Hepatocyte (in vitro differentiated cells): Measurements from ENCODE around the gene ACOX2.

ENCODE experiments used
- EZH2 ChIP-seq: fragments of 200-600 bp; sonication (generic); IDR thresholded peaks from 2 replicates; pipeline ENCODE4 v1.6.1; 2016; ENCODE audit warnings: antibody characterized with exemption, mild to moderate bottlenecking, borderline replicate concordance
- EZH2phosphoT487 ChIP-seq: fragments of 200-600 bp; sonication (generic); IDR thresholded peaks from one replicate; pipeline ENCODE4 v1.6.1; 2018; ENCODE audit warnings: antibody characterized with exemption, mild to moderate bottlenecking, low read depth, moderate library complexity; ENCODE audit not compliant: unreplicated experiment, severe bottlenecking
- TF ChIP-seq, protein P1 (sequence below): fragments of 200-600 bp; sonication (generic); IDR thresholded peaks from 2 replicates; pipeline ENCODE4 v1.5.1; 2016; ENCODE audit warnings: antibody characterized with exemption, mild to moderate bottlenecking; ENCODE audit not compliant: poor library complexity

DNA sequence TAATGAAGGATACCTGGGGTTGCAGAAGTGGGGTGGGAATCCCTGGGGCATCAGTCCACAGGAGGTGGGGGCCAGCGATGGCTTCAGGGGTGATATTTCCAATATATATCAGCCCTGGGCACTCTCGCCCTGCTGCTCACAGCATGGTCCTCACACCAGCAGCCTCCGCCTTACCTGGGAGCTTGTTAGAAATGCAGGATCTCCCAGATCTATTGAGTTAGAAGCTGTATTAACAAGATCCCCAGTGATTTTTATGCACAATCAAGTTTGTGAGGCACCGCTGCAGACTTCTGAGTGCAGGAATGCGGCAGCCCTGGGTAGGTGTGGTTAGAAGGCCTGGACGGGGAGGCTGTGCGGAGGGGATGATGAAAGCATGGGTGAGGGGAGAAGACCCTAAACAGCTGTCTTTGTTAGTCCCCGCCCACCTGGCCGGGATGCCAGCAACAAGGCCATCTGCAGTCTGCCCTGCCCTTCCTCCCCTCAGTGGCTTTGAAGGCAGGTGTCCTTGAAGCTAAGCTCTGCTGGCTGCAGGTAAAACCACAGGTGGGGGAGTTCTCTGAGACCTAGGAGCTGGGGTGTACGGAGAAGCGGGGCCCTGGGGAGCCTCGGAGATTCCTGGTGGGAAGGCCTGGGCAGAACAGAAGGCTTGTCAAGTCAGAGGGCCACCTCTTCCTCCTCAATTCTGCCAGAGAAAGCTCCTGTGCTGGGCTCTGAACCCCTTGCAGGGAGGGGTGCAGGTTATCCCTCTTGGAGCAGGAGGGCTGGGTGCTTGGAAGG, 28.8 kb upstream of the ACOX2 start:
- TF ChIP-seq, protein P1, sequence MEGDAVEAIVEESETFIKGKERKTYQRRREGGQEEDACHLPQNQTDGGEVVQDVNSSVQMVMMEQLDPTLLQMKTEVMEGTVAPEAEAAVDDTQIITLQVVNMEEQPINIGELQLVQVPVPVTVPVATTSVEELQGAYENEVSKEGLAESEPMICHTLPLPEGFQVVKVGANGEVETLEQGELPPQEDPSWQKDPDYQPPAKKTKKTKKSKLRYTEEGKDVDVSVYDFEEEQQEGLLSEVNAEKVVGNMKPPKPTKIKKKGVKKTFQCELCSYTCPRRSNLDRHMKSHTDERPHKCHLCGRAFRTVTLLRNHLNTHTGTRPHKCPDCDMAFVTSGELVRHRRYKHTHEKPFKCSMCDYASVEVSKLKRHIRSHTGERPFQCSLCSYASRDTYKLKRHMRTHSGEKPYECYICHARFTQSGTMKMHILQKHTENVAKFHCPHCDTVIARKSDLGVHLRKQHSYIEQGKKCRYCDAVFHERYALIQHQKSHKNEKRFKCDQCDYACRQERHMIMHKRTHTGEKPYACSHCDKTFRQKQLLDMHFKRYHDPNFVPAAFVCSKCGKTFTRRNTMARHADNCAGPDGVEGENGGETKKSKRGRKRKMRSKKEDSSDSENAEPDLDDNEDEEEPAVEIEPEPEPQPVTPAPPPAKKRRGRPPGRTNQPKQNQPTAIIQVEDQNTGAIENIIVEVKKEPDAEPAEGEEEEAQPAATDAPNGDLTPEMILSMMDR = no peak
- TF ChIP-seq EZH2phosphoT487 = no peak
- no peak for TF ChIP-seq EZH2
